ENCODE measurements around the gene MKI67.

- TF ChIP-seq YY1 (IDR thresholded peaks at IDR 0.05; ENCODE audit: insufficient read depth, insufficient read length) = no peak
- TF ChIP-seq ZNF274 (IDR thresholded peaks at IDR 0.05; ENCODE audit: low read depth, low read length) = no peak
- TF ChIP-seq SUZ12 (IDR thresholded peaks at IDR 0.05; ENCODE audit: extremely low read depth, insufficient read depth, insufficient read length) = no peak
Measured at GRCh38 chr10:128125944-128126764, at the start of gene MKI67.
